C1 segment of cervical spinal cord (tissue), 14 donors: ENCODE results near the gene CDCA4.

Experiments used
- DNase-seq, 14 donors: peaks; one replicate each; lab custom pipeline; 2025; lab: John Stamatoyannopoulos, UW

The CDCA4 gene

GRCh38 chr14:104991896-104992230 is 29.0 kb downstream of the CDCA4 start:
- DNase-seq = no peak

DNA sequence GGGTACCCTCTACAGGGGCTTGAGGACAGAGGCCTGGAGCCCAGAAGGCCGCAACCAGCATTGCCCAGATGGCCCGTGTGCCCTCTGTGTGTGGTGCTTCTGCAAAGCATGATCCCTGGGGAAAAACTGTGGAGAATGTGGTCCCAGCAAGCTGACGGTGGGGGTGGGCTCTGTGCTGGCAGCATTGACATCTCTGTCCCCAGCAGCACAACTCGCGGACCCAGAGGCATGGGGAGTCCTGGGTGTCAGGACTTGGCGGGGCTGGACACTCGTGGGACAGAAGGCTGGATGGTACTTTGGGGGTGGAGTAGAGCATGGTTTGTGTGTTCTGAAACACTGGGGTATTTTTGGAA is 31.0 kb downstream of the CDCA4 start:
- no peak for DNase-seq

- DNase-seq = no peak
Measured at GRCh38 chr14:104989236-104989950, 31.5 kb downstream of the CDCA4 start.

GRCh38 chr14:104986487-104987164 is 34.3 kb downstream of the CDCA4 start:
- no peak for DNase-seq

GRCh38 chr14:104985675-104986486 is 35.0 kb downstream of the CDCA4 start, which contains the start of gene CLBA1:
Gene CLBA1, plus strand, starts transcription at chr14:104985788. Its CDS starts 644 bp downstream, at chr14:104986432.
- peak; percentile 29 to 90 (median 74) for DNase-seq

DNA sequence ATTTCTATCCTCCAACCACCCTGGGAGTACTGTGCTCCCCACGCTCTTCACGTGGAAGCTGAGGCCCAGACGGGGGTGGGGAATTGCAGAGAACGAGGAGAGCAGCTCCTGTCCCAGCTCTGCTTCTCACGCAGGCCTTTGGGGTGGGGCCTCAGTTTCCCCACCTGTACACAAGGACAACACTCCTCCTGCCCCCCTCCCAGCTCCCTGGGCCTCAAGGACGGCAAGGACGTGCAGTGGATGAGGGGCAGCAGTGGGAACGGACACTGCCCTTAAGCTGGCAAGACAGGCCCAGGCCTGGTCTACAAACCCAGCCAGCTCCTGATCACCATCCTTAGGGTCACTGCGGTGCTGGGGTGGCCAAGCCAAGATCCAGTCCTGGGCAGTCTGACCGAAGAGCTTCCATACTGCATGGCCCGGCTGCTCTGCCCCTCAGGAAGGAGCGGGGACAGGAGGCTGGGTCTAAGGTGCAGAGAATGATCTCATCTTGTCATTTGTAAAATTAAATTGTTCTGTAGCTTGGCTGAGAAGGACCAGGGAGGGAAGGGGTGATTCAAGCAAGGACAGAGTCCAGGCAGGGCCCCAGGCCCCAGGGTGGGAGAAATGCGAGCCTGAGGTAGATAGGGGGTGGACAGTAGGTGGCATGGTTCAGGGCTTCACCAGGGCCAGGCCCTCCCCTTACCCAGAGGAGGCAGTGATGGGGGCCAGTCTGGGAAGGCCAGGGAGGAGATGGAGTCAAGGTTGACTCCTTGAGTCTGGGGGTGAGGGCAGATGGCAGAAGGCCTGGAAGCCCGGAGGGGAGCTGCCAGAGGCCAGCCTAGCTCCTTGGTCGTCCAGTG is 36.6 kb downstream of the CDCA4 start:
- no peak for DNase-seq

- no peak for DNase-seq
Measured at GRCh38 chr14:104983231-104983721, 37.6 kb downstream of the CDCA4 start.

- no peak for DNase-seq
Measured at GRCh38 chr14:104982548-104983230, 38.2 kb downstream of the CDCA4 start.

DNA sequence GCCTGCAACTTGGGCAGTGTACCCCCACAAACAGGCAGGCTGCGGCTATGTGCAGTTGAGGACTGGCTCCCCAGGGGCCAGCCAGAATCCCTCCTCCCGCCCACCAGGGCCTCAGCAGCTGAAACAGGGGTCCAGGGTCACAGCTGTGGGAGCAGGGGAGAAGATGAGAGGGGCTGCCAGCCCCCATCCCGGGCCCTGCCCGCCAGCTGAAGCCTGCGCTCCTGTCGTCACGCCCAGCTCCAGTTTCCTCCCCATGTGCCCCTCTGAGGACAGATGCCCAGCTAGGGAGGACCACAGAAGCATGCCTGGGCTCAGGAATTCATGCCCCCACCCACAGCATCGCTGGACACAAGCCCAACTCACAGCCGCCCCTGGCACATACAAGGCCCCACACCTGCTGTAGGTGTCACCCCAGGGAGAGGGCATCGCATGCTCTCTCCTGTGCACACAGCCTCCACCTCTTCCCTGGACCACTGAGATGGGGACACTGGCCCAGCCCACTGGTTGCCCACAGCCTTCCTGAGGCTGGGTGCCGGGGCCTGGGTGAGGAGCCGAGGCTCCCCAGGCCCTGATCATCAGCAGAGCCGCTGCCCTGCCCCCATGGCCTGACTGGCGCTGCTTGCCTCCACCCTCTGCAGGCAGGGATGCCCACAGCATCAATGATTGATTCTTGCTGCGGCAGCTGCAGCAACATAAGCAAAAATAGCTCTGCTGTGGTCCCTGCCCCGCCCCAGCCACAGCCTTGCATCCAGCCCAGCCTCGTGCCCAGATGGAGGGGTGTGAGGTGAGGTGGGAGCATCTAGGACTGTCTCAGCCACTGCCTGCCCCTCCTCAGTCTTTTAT is 39.0 kb downstream of the CDCA4 start:
- no peak for DNase-seq

GRCh38 chr14:104980611-104981531 is 40.0 kb downstream of the CDCA4 start:
- no peak for DNase-seq

DNA sequence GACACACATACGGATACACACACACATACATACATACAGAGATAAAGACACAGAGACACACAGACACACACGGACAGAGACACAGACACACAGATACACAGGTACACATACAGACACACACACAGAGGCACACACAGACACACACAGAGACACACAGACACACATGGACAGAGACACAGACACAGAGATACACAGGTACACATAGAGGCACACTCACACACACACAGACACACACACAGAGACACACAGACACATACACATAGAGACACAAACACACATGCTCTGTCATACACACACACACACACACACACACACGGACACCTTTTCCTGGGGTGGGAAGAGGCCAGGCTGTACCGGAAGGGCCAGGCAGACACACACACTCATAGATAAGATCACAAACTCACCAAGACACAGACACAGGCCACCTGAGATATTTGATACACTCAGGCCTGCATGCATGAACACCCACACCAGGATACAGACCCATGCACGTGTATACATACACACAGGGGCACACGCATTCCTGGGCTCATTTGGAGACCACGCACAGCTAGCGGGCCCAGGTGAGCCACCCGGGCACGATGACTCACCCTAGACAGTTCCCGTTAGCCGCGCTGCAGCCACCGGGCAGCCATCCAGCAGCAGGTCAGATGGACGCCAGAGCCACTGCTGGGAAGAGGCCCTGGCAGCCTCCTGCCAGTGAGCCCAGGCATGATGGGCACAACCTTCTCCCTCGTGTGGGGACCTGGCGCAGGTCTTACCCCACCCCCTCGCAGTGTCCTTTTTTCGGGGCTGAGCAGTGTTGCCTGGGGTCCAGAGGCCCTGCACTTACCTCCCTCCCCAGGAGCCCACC is 40.9 kb downstream of the CDCA4 start:
- DNase-seq = peak in 4 of 14 donors; percentile 21 to 80 (median 54)

GRCh38 chr14:104978746-104979691 is 41.9 kb downstream of the CDCA4 start:
- DNase-seq = no peak

DNA sequence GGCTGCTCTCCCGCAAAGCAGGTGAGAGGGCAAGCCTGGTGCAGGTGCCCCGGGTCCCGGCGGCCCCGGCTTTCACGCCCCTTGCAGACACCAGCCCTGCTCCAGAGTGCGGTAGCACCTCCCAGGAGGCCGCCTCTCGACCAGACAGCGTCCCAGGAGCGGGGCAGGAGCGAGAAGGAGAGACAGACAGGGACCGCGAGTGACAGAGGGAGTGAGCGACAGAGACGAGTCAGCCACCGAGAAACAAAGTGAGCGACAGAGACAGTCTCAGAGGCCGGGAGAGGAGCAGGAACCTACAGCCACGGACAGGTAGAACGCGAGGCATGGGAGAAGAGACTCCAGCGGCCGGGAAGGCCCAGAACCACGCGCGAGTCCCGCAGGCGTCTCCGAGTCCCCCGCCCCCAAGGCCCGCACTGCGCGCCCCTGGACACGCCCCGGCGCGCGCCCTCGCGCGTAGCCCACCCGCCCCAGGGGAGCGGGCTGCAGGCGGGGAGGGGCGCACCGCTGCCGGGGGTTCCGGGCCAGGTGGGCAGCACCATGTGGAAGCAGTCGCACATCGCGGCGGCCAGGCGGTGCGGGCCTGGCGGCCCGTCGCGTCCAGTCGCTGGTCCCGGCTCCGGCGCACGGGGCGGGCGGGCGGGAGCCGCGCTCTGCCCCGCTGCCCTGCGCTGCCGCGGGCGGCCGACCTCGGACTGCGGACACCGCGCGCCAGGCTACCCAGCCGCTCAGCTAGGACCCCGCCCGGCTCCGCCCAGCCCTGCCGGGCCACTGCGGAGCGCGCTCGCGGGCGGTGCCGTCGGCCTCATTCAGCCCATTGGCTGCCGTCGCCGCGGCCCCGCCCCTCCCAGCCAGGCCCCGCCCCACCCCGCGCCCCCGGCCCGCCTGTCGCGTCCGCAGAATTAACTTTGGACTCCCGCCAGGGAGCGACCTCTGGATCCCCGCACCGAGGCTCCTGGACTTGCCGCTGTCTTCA is 42.9 kb downstream of the CDCA4 start, which contains the start of gene AHNAK2:
Gene AHNAK2 (minus strand): TSS at position 694 of the 973 bp plus-strand sequence. CDS start 137 bp downstream, at position 557.
- DNase-seq = peak in 4 of 14 donors; percentile 33 to 57 (median 46)

- DNase-seq = no peak
Measured at GRCh38 chr14:104977008-104977680, 43.7 kb downstream of the CDCA4 start.
